Activated CD8-positive, alpha-beta memory T cell treated with anti-CD3 and anti-CD28 coated beads, Interleukin-2, amount 50 U/mL, for 24 hours (primary cell): ENCODE results near the gene CHD3.

Source experiments
- DNase-seq: peaks from one replicate; pipeline ENCODE4 v3.0.0-alpha.2; 2020; ENCODE audit errors: extremely low read depth

Gene CHD3

GRCh38 chr17:7894226-7894625 lies 5.6 kb downstream of the CHD3 start:
- DNase-seq, result no peak

GRCh38 chr17:7894866-7895265 lies 6.3 kb downstream of the CHD3 start:
- no peak for DNase-seq

- no peak for DNase-seq
These were observed 8.5 kb downstream of the CHD3 start for GRCh38 chr17:7897090-7897489.

- DNase-seq, result no peak
These were observed 9.2 kb downstream of the CHD3 start for GRCh38 chr17:7897773-7898172.

DNA sequence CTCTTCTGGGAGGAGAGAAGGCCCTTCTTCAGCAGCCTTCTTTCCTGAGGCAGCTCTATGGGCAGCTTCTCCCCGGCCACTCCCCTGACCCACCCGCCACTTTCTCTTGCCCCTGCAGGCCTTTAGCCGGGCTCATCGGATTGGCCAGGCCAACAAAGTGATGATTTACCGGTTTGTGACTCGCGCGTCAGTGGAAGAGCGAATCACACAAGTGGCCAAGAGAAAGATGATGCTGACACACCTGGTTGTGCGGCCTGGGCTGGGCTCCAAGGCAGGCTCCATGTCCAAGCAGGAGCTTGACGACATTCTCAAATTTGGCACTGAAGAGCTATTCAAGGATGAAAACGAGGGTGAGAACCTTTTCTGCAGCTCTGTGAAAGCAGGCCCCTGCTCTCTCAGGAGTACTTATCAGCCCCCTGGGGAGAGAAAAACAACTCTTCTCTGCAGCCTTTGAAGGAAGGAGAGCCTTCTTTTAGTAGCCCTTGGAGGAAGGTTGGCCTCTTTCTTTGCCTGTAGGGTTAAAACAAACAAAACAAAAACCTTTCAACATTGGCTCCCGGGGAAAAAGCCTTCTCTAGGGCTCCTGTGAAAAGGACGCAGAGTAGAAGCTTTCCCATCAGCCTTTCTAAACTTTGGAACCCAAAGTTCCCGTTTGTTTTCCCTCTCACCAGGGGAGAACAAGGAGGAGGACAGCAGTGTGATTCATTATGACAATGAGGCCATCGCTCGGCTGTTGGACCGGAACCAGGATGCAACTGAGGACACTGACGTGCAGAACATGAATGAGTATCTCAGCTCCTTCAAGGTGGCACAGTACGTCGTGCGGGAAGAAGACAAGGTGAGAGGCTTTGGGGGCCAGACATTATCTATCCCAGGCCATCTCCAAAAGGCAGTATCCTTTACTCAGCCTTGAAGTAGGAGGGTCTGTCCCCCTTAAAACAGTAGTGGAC lies 14.8 kb downstream of the CHD3 start:
- DNase-seq, result no peak

- DNase-seq, result no peak
These were observed 20.5 kb downstream of the CHD3 start for GRCh38 chr17:7909089-7909488.

DNA sequence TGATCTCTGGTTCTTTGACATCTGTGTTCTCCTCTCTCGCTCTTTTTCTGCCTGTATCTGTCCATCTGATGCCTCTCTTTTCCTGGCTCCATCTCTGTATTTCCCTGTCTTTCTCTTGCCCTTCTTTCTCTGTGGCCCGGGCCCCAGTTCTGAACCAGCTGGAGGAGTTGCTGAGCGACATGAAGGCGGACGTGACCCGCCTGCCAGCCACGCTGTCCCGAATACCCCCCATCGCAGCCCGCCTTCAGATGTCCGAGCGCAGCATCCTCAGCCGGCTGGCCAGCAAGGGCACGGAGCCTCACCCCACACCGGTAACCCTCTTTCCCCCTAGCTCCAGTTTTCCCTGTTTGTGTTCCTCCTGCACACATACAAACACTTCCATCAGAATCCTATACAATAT lies 21.7 kb downstream of the CHD3 start:
- no peak for DNase-seq

GRCh38 chr17:7910711-7911110 lies 22.1 kb downstream of the CHD3 start:
- no peak for DNase-seq

GRCh38 chr17:7911116-7911515 lies 22.5 kb downstream of the CHD3 start:
- no peak for DNase-seq

DNA sequence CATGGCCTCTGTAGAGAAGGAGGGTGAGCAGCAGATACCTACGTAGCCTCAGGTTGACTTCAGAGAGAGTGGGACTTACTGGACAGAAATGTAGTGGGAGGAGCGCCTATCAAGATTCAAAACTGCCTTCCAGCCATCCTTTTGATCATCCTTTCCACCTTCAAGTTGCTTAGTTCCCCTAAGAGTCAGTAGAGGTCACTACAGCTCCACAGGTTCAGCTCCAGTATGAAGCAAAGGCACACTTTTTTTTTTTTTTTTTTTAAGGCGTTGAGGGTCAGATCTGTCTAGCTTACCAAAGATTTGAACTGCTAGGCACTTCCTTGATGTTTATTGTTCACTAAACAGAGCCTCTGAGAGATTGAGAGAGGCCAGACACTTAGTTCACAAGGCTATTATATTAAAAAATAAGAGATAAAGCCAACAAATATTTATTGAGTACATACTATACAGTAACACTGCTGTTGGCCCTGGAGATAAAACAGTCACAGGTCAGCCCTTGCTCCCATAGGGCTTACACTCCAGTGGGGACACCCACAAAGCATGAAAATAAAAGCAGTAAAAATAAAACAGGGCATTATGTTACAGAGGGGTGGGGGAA lies 24.4 kb downstream of the CHD3 start:
- DNase-seq, result no peak

DNA sequence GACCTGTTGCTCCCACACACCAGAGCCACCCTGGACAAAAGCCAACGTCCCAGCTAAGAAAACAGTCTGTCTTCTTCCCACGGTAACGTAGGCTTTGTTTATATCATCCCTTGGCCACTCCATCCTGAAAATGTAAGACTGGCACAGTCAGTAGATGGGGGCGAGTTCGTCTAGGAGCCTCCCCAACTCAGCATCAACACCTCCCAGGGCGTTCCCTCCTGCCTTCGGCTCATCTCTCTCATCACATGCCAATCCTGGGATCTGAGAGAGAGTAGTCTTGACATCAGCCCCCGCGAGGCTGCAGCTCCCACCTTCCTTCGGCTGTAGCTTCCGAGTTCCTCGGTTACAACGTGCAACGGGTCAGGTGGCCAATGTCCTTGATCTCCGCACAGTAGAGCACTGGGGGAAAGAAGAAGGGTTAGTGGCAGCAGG lies 26.6 kb downstream of the CHD3 start:
- DNase-seq, result no peak

- DNase-seq, result peak; percentile 74
These were observed 27.2 kb downstream of the CHD3 start, which contains the start of gene RNF227 for GRCh38 chr17:7915611-7916384. RNF227 (minus strand) TSS chr17:7916289; CDS start chr17:7916195, 94 bp downstream.

- DNase-seq, result no peak
These were observed 27.7 kb downstream of the CHD3 start for GRCh38 chr17:7916385-7916682.

- DNase-seq, result no peak
These were observed 28.2 kb downstream of the CHD3 start for GRCh38 chr17:7916808-7917207.

- no peak for DNase-seq
These were observed 33.8 kb downstream of the CHD3 start for GRCh38 chr17:7922269-7922844.

DNA sequence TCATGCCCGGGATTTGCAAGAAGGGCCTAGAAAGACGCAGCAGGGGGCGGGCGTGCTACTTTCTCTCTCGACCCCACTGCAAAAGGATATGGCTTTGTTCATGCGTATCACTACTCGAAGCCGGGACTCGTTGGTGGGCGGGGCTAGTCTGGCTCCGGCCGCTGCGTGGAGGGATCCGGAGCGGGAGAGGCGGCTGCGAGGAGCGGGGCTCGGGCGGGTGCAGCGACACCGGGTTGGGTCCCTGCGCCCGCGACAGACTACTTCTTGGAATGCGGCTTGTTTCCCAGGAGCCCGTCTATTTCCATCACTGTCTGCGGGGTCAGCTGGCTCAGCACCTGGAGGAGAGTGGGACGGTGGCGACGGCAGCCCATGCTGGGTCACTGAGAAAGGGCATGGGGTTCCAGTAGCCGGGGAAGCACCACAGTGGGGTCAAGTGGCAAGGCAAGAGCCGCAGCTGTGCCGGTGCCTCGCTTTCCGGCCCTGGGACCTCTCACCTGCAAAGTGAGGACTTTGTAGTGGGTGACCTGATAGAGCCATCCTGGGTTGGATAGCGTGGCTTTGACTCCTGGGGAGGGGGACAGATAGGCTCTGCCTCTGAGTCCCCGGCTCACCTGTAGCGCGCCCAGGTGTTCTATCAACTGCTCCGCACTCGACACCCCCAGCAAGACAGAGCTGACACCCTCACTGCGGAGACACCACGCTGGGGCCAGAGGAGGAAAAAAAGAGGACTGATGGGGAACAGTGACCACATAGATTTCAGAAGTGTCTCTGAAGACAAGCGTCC lies 34.4 kb downstream of the CHD3 start:
- DNase-seq, result peak; percentile 61

GRCh38 chr17:7927596-7927995 lies 39.0 kb downstream of the CHD3 start:
- DNase-seq, result no peak

DNA sequence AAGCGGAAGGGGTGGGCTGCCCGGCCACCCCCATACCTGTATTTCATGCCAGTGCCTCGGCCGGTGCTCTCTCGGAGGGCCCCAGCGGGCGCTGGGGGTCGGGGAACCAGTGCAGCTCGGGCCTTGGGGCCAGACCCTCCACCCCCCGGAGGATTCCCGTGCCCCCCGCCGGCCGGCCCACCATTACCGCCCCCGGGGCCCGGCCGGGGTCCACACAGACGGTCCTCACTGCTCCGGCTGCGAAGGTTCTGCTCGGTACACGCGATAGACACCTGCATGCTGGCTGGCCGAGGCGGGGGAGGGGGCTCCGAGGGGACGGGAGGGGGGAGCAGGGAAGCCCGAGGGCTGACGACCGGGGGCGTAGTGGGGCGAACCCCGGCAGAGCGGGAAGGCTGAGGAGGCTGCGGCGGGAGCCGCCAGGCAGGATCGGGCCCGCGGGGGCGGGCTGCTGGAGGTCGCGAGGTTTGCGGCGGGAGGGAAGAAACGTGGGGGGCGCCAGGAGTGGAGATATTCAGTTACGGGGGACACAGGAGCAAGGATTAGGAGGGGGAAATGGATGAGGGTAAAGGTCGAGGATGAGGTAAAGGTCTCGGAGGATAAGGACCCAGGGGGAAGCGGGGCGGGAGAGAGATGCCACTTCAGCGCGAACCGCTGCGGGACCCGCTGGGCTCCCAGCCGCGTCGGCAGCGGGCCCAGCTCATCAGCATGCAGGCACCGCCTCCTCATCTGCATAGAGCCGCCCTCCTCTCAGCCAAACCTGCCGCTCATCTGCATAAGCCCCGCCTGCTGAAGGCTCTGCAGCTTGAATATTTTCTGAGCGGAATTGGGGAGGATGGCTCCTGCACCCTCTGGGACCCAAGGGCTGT lies 40.8 kb downstream of the CHD3 start, which contains the start of gene KCNAB3:
KCNAB3 (minus strand) TSS at position 699 of the 866 bp plus-strand sequence; CDS start at position 278, 421 bp downstream.
- no peak for DNase-seq

DNA sequence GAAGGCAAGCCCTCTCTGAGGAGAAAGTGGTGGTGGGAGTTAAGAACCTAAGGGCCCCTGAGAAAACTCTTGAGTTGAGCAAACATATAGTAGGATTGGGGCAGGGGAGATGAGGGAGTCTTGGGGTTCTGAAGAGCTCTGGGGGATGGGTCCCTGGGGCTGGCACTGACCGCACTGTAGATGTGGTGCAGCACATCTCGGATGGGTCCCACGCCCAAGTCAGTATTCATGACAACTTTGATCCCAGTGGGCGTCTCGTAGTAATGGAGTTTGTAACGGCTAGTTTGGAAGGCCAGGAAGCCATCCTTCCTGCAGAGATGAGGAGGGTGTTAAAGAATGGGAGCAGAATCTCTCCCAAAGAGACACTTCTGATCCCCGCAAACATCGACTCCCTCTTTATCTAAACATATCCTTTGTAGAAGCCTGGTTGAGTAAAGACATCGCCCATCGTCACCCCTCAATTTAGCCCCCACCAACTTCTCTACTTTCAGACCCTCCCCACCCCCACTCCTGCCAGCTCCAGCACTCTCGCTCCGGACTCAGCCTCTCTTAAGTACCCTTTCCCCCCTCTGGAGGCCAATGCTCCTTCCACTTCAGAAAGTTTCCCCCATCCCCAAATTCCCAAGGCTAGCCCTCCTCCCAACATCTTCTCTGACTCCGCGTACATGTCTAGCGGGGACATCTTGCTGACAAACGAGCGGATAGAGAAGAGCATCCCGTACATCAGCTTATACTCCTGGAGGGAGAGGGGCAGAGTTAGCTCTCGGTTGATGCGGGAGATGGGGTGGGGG lies 42.4 kb downstream of the CHD3 start:
- DNase-seq, result no peak
